ENCODE results near the gene TMBIM1.

GRCh38 chr2:218289639-218290315, 2.5 kb downstream of the TMBIM1 start:
- TF ChIP-seq CTCF (IDR thresholded peaks at IDR 0.05), result no peak
- no peak for TF ChIP-seq POLR2A (IDR thresholded peaks at IDR 0.05)
